ENCODE results near the gene CDHR1. TPM values are rescaled to one million over a fixed set of nuclear protein-coding genes. Genes with fewer than 3 reads are reported as not detected.

The CDHR1 gene
- total RNA-seq, 3 donors from 2014 or later: 0.15 to 0.66 (median 0.16) TPM

GRCh38 chr10:84232376-84232775 is 38.0 kb downstream of the CDHR1 start:
- no peak overlapping the region for H3K4me3 ChIP-seq
- H3K4me1 ChIP-seq: no peaks in the 10 kb centered on the region
- peaks cover 0 to 12% of the 10 kb centered on the region in 2 donors for H3K27me3 ChIP-seq
- H3K9me3 ChIP-seq: peaks cover 0 to 2% of the 10 kb centered on the region in 2 donors
- no peaks in the 10 kb centered on the region for H3K36me3 ChIP-seq
- H3K27ac ChIP-seq: no peak overlapping the region
- TF ChIP-seq POLR2AphosphoS5 (IDR thresholded peaks at IDR 0.05) (no peak), POLR2A (IDR thresholded peaks at IDR 0.05) (no peak)
- TF ChIP-seq, protein P1, sequence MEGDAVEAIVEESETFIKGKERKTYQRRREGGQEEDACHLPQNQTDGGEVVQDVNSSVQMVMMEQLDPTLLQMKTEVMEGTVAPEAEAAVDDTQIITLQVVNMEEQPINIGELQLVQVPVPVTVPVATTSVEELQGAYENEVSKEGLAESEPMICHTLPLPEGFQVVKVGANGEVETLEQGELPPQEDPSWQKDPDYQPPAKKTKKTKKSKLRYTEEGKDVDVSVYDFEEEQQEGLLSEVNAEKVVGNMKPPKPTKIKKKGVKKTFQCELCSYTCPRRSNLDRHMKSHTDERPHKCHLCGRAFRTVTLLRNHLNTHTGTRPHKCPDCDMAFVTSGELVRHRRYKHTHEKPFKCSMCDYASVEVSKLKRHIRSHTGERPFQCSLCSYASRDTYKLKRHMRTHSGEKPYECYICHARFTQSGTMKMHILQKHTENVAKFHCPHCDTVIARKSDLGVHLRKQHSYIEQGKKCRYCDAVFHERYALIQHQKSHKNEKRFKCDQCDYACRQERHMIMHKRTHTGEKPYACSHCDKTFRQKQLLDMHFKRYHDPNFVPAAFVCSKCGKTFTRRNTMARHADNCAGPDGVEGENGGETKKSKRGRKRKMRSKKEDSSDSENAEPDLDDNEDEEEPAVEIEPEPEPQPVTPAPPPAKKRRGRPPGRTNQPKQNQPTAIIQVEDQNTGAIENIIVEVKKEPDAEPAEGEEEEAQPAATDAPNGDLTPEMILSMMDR (IDR thresholded peaks at IDR 0.05): no peak
- intact Hi-C loops (cut with DNase I; ENCODE audit: low total_unique reads): no loop called here
- no peak for DNase-seq (ENCODE audit: low spot score in 2 of 2)

- DNase-seq (ENCODE audit: low spot score in 2 of 2): no peak
- TF ChIP-seq, protein P1 (IDR thresholded peaks at IDR 0.05): no peak
- TF ChIP-seq POLR2AphosphoS5 (IDR thresholded peaks at IDR 0.05): no peak
- TF ChIP-seq POLR2A (IDR thresholded peaks at IDR 0.05): no peak
- Histone ChIP-seq H3K4me1 (no peaks in the 10 kb centered on the region), H3K9me3 (peaks cover 0 to 4% of the 10 kb centered on the region in 2 donors), H3K36me3 (no peaks in the 10 kb centered on the region), H3K27me3 (peaks cover 0 to 15% of the 10 kb centered on the region in 2 donors), H3K27ac (no peak overlapping the region), H3K4me3 (no peak overlapping the region)
- intact Hi-C loops (cut with DNase I; ENCODE audit: low total_unique reads): no loop called here
Observed at GRCh38 chr10:84233940-84234339, 39.6 kb downstream of the CDHR1 start.

DNA sequence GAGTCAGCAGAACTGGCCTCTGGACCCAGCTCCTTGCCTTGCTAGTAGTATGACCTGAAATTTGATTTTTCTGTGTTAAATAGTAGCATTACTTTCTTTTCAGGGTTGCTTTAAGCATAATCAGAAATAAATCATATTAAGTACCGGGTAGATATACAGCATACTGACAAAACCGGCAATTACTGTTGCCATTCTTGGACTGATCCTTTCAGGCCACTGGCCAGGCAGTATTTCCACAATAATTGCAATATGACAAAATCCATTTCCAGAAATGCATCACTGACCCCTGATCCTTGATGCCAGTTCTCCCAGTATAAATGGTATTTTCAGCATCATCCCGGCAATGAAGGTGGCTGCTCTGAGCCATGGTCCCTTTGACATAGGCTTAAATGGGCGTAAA is 40.1 kb downstream of the CDHR1 start:
- TF ChIP-seq, protein P1 (IDR thresholded peaks at IDR 0.05): no peak
- TF ChIP-seq POLR2A (IDR thresholded peaks at IDR 0.05) (no peak), POLR2AphosphoS5 (IDR thresholded peaks at IDR 0.05) (no peak)
- DNase-seq (ENCODE audit: low spot score in 2 of 2): no peak
- intact Hi-C loops (cut with DNase I; ENCODE audit: low total_unique reads): no loop called here

DNA sequence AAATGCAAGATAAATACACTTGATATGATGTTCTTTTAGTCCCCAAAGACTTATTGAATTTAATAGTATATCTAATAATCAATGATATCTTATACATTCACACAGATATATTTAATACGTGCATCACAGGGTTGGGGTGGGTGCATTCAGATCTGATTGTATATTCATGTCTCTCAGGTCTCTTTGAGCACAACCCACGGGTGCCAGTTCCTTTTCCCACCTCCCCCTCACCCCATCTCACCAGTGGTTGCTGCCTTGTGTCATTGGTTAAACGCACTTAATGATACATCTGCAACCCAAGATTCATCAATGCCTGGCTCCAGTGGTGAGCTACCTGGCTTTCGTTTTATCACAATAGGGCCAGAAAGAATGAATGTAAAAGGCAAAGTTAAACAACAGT is 40.8 kb downstream of the CDHR1 start:
- H3K27me3 ChIP-seq: peaks cover 0 to 15% of the 10 kb centered on the region in 2 donors
- H3K36me3 ChIP-seq: no peaks in the 10 kb centered on the region
- H3K27ac ChIP-seq: no peak overlapping the region
- no peaks in the 10 kb centered on the region for H3K4me1 ChIP-seq
- no peak overlapping the region for H3K4me3 ChIP-seq
- intact Hi-C loops (cut with DNase I; ENCODE audit: low total_unique reads): no loop called here
- peaks cover 0 to 4% of the 10 kb centered on the region in 2 donors for H3K9me3 ChIP-seq
- DNase-seq (ENCODE audit: low spot score in 2 of 2): no peak
- TF ChIP-seq POLR2AphosphoS5 (IDR thresholded peaks at IDR 0.05) (no peak), POLR2A (IDR thresholded peaks at IDR 0.05) (no peak)
- TF ChIP-seq, protein P1 (IDR thresholded peaks at IDR 0.05): no peak

More for the DNA sequence above, 40.1 kb downstream of the CDHR1 start:
- Histone ChIP-seq H3K36me3 (no peaks in the 10 kb centered on the region), H3K27me3 (peaks cover 0 to 15% of the 10 kb centered on the region in 2 donors), H3K4me3 (no peak overlapping the region), H3K9me3 (peaks cover 0 to 4% of the 10 kb centered on the region in 2 donors), H3K4me1 (no peaks in the 10 kb centered on the region), H3K27ac (no peak overlapping the region)

- intact Hi-C loops (cut with DNase I; ENCODE audit: low total_unique reads): no loop called here
Observed at GRCh38 chr10:84236807-84237198, 42.5 kb downstream of the CDHR1 start.

More at GRCh38 chr10:84236807-84237198, 42.5 kb downstream of the CDHR1 start:
- DNase-seq (ENCODE audit: low spot score in 2 of 2): no peak
- H3K36me3 ChIP-seq: no peaks in the 10 kb centered on the region
- H3K4me1 ChIP-seq: no peaks in the 10 kb centered on the region
- H3K27me3 ChIP-seq: peaks cover 0 to 15% of the 10 kb centered on the region in 2 donors
- H3K9me3 ChIP-seq: peaks cover 0 to 4% of the 10 kb centered on the region in 2 donors
- no peak overlapping the region for H3K4me3 ChIP-seq
- TF ChIP-seq POLR2A (IDR thresholded peaks at IDR 0.05) (no peak), POLR2AphosphoS5 (IDR thresholded peaks at IDR 0.05) (no peak)
- TF ChIP-seq, protein P1 (IDR thresholded peaks at IDR 0.05): no peak
- no peak overlapping the region for H3K27ac ChIP-seq

All from breast epithelium (tissue), 4 donors.